HG02943 (cell line): ENCODE data around the gene AARS1.
"Not testable (repeated sequence)": the region's sequence is repeated elsewhere in the genome, so short reads cannot be mapped to it uniquely, and the experiment has no call there.

ENCODE experiments used
- ATAC-seq: cut with Tn5 transposase; IDR thresholded peaks from one replicate; pipeline ENCODE4 v1.9.1; 2021; ENCODE audit warnings: mild to moderate bottlenecking, low read depth, moderate library complexity; ENCODE audit not compliant: unreplicated experiment

AARS1 gene

GRCh38 chr16:70276392-70276791, 12.9 kb downstream of the AARS1 start:
- ATAC-seq = no peak

- ATAC-seq = no peak
Measured at GRCh38 chr16:70271696-70272095, 17.6 kb downstream of the AARS1 start.

GRCh38 chr16:70270176-70270575, 19.1 kb downstream of the AARS1 start:
- no peak for ATAC-seq

DNA sequence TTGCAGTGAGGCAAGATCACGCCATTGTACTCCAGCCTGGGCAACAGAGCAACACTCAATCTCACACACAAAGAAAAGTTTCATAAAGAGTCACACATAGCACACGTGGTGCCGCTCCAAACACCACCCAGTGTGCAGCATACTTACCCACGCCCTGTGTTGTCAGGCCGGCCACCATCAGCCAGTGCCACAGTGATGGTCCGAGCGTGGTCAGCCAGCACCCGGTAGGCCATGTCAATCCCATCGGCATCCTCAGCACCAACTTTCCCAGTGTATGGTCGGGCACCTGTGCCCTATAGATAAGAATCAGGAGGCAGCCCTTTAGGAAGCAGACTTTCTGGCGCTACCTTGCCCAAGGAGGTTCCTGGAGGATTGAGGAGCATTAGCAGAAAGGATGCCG, 19.8 kb downstream of the AARS1 start:
- no peak for ATAC-seq

GRCh38 chr16:70267922-70268321, 21.4 kb downstream of the AARS1 start:
- ATAC-seq = not testable (repeated sequence)

DNA sequence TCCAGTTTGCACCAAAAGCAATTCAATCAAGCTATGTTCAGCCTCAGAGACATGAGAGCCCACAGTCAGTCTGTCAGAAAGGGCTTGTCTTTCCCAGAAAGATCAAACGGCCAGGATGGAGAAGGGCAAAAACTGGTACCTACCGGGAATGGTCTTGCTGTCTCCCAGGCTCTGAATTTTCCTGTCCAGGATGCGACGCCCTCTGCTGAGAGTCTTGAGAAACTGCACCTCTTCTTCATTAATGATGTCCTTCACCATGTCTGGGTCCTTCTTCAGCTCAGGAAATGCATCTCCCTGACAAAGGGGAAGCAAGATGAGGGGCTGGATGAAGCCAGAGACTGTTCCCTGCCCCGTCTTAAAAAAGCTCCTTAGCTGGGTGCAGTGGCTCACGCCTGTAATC, 21.8 kb downstream of the AARS1 start:
- no peak for ATAC-seq

- ATAC-seq = not testable (repeated sequence)
Measured at GRCh38 chr16:70259903-70260302, 29.4 kb downstream of the AARS1 start.

DNA sequence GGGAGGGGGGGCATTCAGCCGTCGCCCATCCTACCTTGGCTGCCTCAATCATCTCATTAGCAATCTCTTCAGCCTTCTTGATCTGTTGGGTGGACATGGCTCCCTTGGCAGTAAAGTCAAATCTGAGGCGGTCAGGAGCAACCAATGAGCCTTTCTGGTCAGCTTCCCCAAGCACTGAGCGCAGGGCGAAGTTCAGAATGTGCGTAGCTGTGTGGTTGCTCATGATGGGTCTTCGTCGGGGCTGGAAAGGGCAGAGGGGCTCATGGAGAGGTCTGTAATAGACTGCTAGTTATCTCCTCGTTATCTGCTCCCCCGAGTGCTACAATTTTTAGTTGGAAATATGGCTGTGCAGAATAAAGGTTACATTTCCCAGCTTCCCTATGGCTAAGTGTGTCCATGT, 30.4 kb downstream of the AARS1 start:
- ATAC-seq = no peak

GRCh38 chr16:70258065-70258464, 31.2 kb downstream of the AARS1 start:
- no peak for ATAC-seq

DNA sequence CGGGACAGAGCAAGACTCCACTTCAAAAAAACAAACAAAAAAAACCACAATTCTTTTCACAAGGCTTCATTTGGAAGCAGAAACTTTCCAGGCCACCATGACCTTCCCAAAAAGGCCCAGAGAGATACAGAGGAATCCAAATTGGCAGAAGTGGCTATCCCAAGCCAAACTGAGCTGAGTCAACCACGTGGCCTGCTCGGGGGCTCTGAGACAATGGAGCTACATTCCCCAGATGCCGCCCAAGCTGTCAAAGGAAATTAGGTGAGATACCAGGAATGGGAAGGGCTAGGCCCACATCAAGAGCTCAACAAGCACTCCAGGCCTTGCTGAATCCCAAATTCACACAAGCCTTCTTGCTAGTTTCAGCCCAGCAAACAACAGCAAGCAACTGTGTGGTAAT, 31.9 kb downstream of the AARS1 start:
- no peak for ATAC-seq

DNA sequence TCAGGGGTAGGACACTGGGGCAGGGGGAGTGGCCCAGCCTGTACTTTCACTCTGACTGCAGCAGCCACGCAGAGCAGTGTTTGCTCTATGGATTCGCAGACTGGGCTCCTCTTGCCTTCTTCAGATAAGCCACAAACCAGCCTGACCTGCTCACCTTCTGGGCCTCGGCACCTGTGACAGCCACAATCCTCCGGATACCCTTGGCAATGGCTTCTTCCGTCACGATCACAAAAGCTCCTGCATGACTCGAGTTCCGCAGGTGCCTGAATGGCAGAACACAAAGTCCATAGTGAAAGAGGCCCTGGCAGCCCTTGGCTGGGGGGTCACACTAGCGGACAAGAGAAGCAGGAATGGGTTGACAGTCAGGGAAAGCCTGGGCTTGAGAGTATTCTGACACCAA, 33.7 kb downstream of the AARS1 start:
- ATAC-seq = no peak

GRCh38 chr16:70254965-70255286, 34.4 kb downstream of the AARS1 start:
- no peak for ATAC-seq

DNA sequence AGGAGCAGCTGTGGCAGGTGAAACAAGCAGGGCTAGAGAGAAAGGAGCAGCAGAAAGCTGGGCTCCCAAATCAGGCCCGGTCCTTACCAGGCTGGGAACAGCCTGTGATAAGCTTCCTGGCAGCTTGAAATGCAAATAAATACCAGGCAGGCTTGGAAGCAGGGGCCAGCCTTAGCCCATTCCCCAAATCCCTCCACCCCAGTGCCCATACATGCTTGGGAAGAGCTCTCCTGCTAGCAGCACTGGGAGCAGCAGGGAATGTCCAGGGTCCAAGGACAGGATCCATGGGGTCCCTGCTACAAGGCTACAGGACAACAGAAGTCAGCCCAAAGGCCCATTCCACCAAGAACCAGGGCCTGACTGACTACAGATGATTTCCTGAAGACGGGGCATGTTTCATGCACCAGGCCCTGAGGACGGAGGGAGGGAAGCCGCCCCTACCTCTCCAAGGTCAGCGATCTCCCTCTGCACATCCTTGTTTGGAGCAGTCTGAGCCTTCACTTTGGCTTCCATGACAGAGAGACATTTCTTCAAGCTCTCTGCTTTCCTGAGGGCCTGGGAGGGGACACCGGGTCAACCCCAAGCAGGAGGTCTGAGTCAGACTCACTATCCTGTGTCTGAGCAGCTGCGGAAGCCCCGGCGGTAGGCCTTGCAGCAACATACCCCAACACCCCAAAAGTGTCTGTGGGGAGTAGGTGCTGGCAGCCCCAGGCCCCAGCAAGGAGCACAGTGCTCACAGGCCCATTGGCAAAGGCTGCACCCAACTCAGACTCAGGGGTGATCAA, 34.9 kb downstream of the AARS1 start:
- no peak for ATAC-seq

- ATAC-seq = no peak
Measured at GRCh38 chr16:70253291-70254106, 35.8 kb downstream of the AARS1 start.

GRCh38 chr16:70252355-70252988, 36.8 kb downstream of the AARS1 start:
- no peak for ATAC-seq

DNA sequence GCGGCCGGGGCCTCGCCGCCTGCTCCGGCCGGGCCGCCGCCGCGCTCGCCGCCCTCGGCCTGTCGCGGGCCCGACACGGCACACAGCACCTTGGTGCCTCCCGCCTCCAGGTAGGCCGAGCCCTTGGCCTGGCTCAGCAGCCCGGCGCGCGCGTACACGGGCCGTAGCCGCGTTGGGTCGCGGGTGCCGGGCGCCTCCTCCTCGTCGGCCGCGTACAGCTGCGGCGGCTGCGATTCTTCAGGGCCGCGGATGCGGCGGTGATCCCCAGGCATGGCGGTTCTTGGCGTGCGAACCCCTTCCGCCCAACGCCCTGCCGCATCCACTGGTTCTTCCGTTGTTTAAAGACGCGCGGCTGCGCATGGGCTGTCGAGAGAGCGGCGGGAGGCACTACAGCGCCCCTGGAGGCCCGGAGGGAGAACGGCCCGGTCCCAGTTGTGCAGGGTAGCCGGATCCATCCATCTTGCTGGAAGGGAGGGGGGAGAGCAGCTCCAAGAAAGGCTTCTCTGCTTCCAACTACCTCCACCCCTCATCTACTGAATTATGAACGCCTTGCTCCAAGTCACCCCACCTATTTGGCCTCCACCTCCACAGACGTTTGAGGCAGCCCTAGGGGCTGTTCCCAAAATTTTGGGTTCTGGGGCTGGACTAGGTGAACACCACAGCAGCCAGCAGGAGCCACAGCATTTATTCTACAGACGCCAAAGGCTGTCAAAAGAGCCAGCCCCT, 37.5 kb downstream of the AARS1 start, which contains the start of gene EXOSC6:
Gene EXOSC6 (minus strand): TSS at position 312 of the 726 bp plus-strand sequence. CDS start 40 bp downstream, at position 272.
- ATAC-seq = peak; percentile 79

- peak; percentile 37 for ATAC-seq
Measured at GRCh38 chr16:70250748-70251628, 38.3 kb downstream of the AARS1 start.

- ATAC-seq = not testable (repeated sequence)
Measured at GRCh38 chr16:70249697-70250096, 39.6 kb downstream of the AARS1 start.

DNA sequence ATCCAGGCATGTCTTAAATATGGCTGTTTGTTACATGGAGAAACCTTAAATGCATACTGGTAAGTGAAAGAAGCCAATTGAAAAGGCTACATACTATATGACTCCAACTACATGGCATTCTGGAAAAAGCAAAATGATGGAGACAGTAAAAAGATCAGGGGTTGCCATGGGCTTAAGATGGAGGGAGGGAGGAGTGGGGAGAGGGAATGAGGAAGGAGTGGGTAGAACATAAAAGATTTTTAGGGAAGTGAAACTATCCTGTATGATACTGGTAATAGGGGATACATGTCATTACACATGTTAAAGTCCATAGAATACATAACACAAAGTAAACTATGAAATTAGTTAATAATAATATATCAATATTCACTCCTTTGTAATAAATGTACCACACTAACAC, 50.5 kb downstream of the AARS1 start:
- not testable (repeated sequence) for ATAC-seq

DNA sequence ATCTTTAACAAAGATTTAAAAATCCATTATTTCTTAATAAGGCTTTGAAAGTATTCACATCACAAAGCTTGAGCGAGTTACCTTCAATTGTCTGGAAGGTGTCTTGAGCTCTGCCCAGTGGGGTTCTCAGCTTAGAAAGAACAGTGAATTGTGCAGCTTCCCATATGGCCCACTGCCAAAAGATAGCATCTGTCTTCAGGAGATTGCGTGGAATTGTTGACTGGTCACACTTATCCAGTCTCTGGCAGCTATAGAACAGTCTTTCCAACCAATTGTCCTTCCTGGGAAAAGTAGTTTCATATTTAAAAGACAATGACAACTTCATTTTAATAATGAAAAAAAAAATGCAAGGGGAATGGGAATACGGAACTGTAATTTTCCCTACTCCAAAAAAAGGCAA, 57.5 kb downstream of the AARS1 start:
- ATAC-seq = not testable (repeated sequence)
